Effector memory CD4-positive, alpha-beta T cell (primary cell): ENCODE measurements around the gene TOMT.
"Not testable (repeated sequence)": the region's sequence is repeated elsewhere in the genome, so short reads cannot be mapped to it uniquely, and the experiment has no call there.

Experiments used
- DNase-seq, 3 donors: peaks; one replicate each; pipeline ENCODE4 v3.0.0-alpha.2; 2020
- H3K27ac ChIP-seq: 2 replicates; pipeline ENCODE4 v1.7.0; 2013; ENCODE audit warnings: mild to moderate bottlenecking, low read length, moderate library complexity; ENCODE audit not compliant: insufficient read depth, poor library complexity, severe bottlenecking
- H3K27me3 ChIP-seq: replicated peaks from 2 replicates; pipeline ENCODE4 v1.7.0; 2013; ENCODE audit warnings: mild to moderate bottlenecking, low read length; ENCODE audit not compliant: insufficient read depth, control insufficient read depth, poor library complexity, severe bottlenecking
- H3K36me3 ChIP-seq: 2 replicates; pipeline ENCODE4 v1.7.0; 2013; ENCODE audit warnings: mild to moderate bottlenecking, low read length, moderate library complexity; ENCODE audit not compliant: control insufficient read depth, insufficient read depth
- H3K4me1 ChIP-seq: 2 replicates; pipeline ENCODE4 v1.7.0; 2013; ENCODE audit warnings: low read length, mild to moderate bottlenecking; ENCODE audit not compliant: control insufficient read depth, insufficient read depth, poor library complexity, severe bottlenecking
- H3K4me3 ChIP-seq: 2 replicates; pipeline ENCODE4 v1.7.0; 2013; ENCODE audit warnings: low read length, low read depth, mild to moderate bottlenecking; ENCODE audit not compliant: insufficient read depth, poor library complexity, severe bottlenecking
- H3K9me3 ChIP-seq: 2 replicates; pipeline ENCODE4 v1.7.0; 2013; ENCODE audit warnings: mild to moderate bottlenecking, low read length, moderate library complexity; ENCODE audit not compliant: control insufficient read depth

TOMT gene

GRCh38 chr11:72123117-72123653 lies 17.5 kb downstream of the TOMT start:
- H3K36me3 ChIP-seq, result no peaks in the 10 kb centered on the region
- H3K4me3 ChIP-seq, result no peak overlapping the region
- no peaks in the 10 kb centered on the region for H3K9me3 ChIP-seq
- H3K27ac ChIP-seq, result no peak overlapping the region
- no peak for DNase-seq
- peaks cover 3% of the 10 kb centered on the region for H3K27me3 ChIP-seq
- no peaks in the 10 kb centered on the region for H3K4me1 ChIP-seq

DNA sequence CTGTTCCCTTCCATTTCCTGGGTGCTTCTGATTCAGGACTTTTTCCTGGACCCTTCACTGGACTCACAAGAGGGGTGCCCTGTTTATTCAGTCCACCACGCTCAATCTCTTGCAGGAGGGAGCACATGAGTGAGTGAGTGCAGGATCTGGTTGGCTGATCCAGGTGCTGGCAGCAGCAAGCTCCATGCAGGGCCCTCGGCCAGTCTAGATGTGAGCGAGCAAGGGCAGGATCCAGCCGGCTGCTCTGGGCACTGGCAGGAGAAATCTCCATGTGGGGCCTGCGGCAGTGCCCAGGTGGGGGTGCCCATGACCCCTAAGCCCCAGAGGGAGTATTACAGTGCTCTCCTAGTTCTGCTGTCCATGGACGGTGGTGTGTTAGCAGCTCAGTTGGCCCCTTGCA lies 18.3 kb downstream of the TOMT start:
- Histone ChIP-seq H3K9me3 (no peaks in the 10 kb centered on the region), H3K4me1 (no peaks in the 10 kb centered on the region), H3K4me3 (no peak overlapping the region), H3K27me3 (peaks cover 3% of the 10 kb centered on the region), H3K27ac (no peak overlapping the region), H3K36me3 (no peaks in the 10 kb centered on the region)
- no peak for DNase-seq

DNA sequence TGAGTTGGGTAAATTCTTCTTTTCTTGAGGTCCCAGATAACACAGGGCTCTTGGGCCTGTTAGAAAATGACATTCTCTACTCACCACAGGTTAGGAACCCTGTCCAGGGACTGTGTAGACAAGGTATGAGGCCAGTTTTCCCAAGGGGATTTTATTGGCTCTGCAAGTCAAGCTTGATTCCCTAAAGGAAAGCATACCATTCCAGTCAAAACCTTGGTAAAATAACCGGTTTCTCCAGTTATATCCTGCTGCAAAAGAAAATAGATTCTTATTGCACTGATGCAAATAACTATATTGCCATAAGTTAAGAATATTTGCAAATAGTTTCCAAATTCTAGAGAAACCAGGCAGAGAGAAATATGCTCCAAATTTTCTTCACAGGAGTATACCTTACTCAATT lies 20.2 kb downstream of the TOMT start:
- no peaks in the 10 kb centered on the region for H3K36me3 ChIP-seq
- H3K4me1 ChIP-seq, result no peaks in the 10 kb centered on the region
- DNase-seq, result no peak
- no peaks in the 10 kb centered on the region for H3K9me3 ChIP-seq
- peaks cover 3% of the 10 kb centered on the region for H3K27me3 ChIP-seq
- no peak overlapping the region for H3K4me3 ChIP-seq
- H3K27ac ChIP-seq, result no peak overlapping the region

DNA sequence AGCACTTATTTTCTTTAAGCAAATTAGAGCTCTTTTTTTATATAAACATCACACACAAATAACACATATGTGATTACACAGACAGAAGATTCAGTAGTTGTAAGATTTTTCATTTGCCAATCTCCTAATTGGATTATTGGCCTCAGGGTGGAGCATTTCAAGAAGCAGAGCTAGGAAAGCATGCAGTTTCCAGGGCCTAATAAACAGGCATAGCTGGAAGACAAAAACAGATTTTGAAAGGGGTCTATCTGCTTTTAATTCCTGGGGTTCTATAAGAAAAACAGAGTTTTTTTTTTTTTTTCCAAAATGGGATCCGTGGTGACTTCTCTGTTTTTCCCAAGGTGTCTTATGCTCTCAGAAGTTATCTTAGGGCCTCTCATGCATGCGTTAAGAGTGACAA lies 22.2 kb downstream of the TOMT start:
- no peak for DNase-seq
- Histone ChIP-seq H3K27ac (no peak overlapping the region), H3K4me3 (no peak overlapping the region), H3K27me3 (peaks cover 3% of the 10 kb centered on the region), H3K36me3 (no peaks in the 10 kb centered on the region), H3K4me1 (no peaks in the 10 kb centered on the region), H3K9me3 (no peaks in the 10 kb centered on the region)

DNA sequence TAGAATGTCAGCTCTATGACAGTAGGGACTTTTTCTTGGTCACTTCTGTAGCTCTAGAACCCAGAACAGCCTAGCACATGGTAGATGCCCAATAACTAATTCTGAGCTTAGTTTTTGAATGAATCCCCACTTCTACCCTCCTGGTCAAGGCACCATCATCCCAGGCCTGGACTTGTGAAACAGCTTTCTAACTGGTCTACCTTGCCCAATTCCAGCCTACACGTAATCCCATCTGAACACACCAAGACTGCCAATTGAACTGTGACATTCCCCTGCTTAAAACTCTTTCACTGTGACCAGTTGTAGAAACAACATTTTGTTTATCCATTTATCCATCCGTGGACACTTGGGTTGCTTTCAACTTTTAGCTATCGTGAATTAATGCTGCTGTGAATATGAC lies 23.7 kb downstream of the TOMT start:
- Histone ChIP-seq H3K27me3 (no peaks in the 10 kb centered on the region), H3K9me3 (no peaks in the 10 kb centered on the region), H3K4me3 (no peak overlapping the region), H3K4me1 (no peaks in the 10 kb centered on the region), H3K27ac (no peak overlapping the region), H3K36me3 (no peaks in the 10 kb centered on the region)
- no peak for DNase-seq

DNA sequence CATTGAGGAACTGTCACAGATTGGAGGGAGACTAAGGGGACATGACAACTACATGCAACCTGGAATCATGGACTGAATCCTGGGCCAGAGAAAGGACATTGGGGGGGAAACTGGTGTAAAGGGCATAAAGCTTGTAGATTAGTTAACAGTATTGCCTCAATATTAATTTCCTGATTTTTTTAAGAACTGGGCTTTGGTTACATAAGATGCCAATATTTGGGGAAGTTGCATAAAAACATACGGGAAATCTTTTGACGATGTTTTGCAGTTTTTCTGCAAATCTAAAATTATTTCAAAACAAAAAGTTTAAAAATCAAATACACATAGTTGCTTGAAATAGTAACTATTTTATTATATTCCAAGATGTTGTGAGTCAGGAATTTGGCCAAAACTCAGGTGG lies 26.9 kb downstream of the TOMT start:
- H3K36me3 ChIP-seq, result no peaks in the 10 kb centered on the region
- no peak for DNase-seq
- no peak overlapping the region for H3K4me3 ChIP-seq
- no peak overlapping the region for H3K27ac ChIP-seq
- no peaks in the 10 kb centered on the region for H3K4me1 ChIP-seq
- H3K27me3 ChIP-seq, result no peaks in the 10 kb centered on the region
- no peaks in the 10 kb centered on the region for H3K9me3 ChIP-seq

DNA sequence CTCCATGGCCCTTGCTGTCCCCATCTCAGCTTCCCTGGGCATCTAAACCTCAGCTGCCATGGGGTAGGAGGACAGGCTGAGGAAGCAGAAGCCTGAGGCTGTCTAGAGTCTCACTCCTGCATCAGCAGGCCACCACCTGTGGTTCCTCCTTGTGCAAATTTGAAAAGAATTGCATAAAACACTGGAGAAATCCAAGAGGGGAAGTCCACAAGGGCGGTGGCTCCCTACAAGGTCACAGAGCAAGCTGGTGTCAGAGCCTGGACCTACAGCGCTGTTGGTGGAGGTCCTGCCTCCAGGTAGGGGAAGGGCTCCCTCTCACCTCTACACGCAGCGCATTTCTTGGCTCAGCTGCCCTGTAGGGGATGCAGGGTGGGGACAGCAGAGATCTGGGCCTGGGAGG lies 29.7 kb downstream of the TOMT start, which contains the start of gene FOLR3:
Gene FOLR3, plus strand, starts transcription at position 253 of the 400 bp plus-strand sequence. CDS start 228 bp downstream, outside the sequence.
- not testable (repeated sequence) for DNase-seq, H3K4me1 ChIP-seq, H3K36me3 ChIP-seq, H3K9me3 ChIP-seq, H3K27me3 ChIP-seq, H3K4me3 ChIP-seq, H3K27ac ChIP-seq

- H3K27me3 ChIP-seq, result no peaks in the 10 kb centered on the region
- H3K4me1 ChIP-seq, result no peaks in the 10 kb centered on the region
- no peaks in the 10 kb centered on the region for H3K36me3 ChIP-seq
- no peaks in the 10 kb centered on the region for H3K9me3 ChIP-seq
- H3K4me3 ChIP-seq, result no peak overlapping the region
- H3K27ac ChIP-seq, result no peak overlapping the region
- DNase-seq, result no peak
These were observed 30.4 kb downstream of the TOMT start for GRCh38 chr11:72135891-72136683.

GRCh38 chr11:72136684-72137262 lies 31.0 kb downstream of the TOMT start:
- Histone ChIP-seq H3K4me3 (no peak overlapping the region), H3K27me3 (no peaks in the 10 kb centered on the region), H3K27ac (no peak overlapping the region), H3K9me3 (no peaks in the 10 kb centered on the region), H3K4me1 (no peaks in the 10 kb centered on the region), H3K36me3 (no peaks in the 10 kb centered on the region)
- DNase-seq, result no peak

GRCh38 chr11:72138821-72139390 lies 33.2 kb downstream of the TOMT start:
- H3K4me1 ChIP-seq, result no peaks in the 10 kb centered on the region
- no peak for DNase-seq
- no peaks in the 10 kb centered on the region for H3K27me3 ChIP-seq
- H3K27ac ChIP-seq, result no peak overlapping the region
- H3K9me3 ChIP-seq, result no peaks in the 10 kb centered on the region
- H3K4me3 ChIP-seq, result no peak overlapping the region
- H3K36me3 ChIP-seq, result no peaks in the 10 kb centered on the region
